Endothelial cell of umbilical vein (primary cell): ENCODE data around the gene NLGN4Y. TPM values are rescaled to one million over a fixed set of nuclear protein-coding genes. Genes with fewer than 3 reads are reported as not detected.

Experiments
- BruUV-seq: library from RNA; stranded (reverse); fragments of 400-500 nt; replicated peaks from 2 replicates; lab custom pipeline; 2021; lab: Mats Ljungman, UMichigan
- CTCF ChIA-PET: fragments of 300-600, 350-600 bp; sonication (Branson Sonifier 250); formaldehyde crosslinking; loops from one replicate; lab custom pipeline; 2021; ENCODE audit warnings: antibody characterized with exemption, inconsistent platforms; lab: Charles Lee
- POLR2A ChIA-PET: fragments of 300-600, 350-600 bp; sonication (Branson Sonifier 250); formaldehyde crosslinking; loops from one replicate; lab custom pipeline; 2021; ENCODE audit warnings: antibody characterized with exemption, inconsistent platforms; lab: Charles Lee
- DNase-seq: peaks from one replicate; pipeline ENCODE4 v3.0.0-alpha.2; 2011; ENCODE audit warnings: low read depth, low spot score
- FAIRE-seq: peaks from 2 replicates; lab custom pipeline; 2011; peaks lifted over from hg19 to GRCh38; lab: Jason Lieb, UNC
- H2AFZ ChIP-seq: 2 replicates; pipeline ENCODE4 v1.6.0; 2012; ENCODE audit warnings: low read depth, low read length, control low read depth, inconsistent platforms
- H3K27ac ChIP-seq: 2 replicates; pipeline ENCODE4 v1.5.1; 2011; ENCODE audit warnings: low read depth, mild to moderate bottlenecking, control low read depth, low read length, moderate library complexity; ENCODE audit not compliant: insufficient read depth
- H3K27me3 ChIP-seq, 2 experiments: 2 replicates each; pipeline versions ENCODE4 v1.6.0 to v1.6.1; 2011; ENCODE audit warnings: low read length in 2 of 2, mixed read lengths in 1 of 2; ENCODE audit not compliant: control insufficient read depth in 2 of 2, insufficient read depth in 2 of 2
- H3K36me3 ChIP-seq, 2 experiments: 2 replicates in 1 of 2; 3 replicates in 1 of 2; pipeline ENCODE4 v1.5.1; 2011; ENCODE audit warnings: low read length in 2 of 2, mild to moderate bottlenecking in 1 of 2, moderate library complexity in 1 of 2; ENCODE audit not compliant: control insufficient read depth in 2 of 2, insufficient read depth in 2 of 2; ENCODE audit errors: extremely low read depth in 1 of 2
- H3K4me1 ChIP-seq: 3 replicates; pipeline ENCODE4 v1.5.1; 2011; ENCODE audit warnings: mild to moderate bottlenecking, low read length; ENCODE audit not compliant: control insufficient read depth, insufficient read depth; ENCODE audit errors: extremely low read depth
- H3K4me2 ChIP-seq: 2 replicates; pipeline ENCODE4 v1.6.1; 2011; ENCODE audit warnings: low read length, control low read depth, mixed read lengths; ENCODE audit not compliant: insufficient read depth
- H3K4me3 ChIP-seq, 3 experiments: fragments of 200-600 bp in 1 of 3; sonication (generic), shearing (Covaris generic) in 1 of 3; replicated peaks in 1 of 3; 2 replicates each; pipeline ENCODE4 v1.5.1; 2011 to 2016; ENCODE audit warnings: control low read depth in 3 of 3, low read length in 3 of 3, mild to moderate bottlenecking in 2 of 3, inconsistent platforms in 1 of 3, low read depth in 1 of 3, moderate library complexity in 1 of 3; ENCODE audit not compliant: insufficient read depth in 1 of 3
- H3K79me2 ChIP-seq: 2 replicates; pipeline ENCODE4 v1.6.0; 2012; ENCODE audit warnings: low read length, inconsistent platforms; ENCODE audit not compliant: control insufficient read depth, insufficient read depth
- H3K9ac ChIP-seq: replicated peaks from 2 replicates; pipeline ENCODE3; 2011; ENCODE audit warnings: low read length, control low read depth; ENCODE audit not compliant: insufficient read depth; ENCODE audit errors: extremely low read depth
- H3K9me1 ChIP-seq: replicated peaks from 3 replicates; pipeline ENCODE4 v1.6.0; 2011; ENCODE audit warnings: mild to moderate bottlenecking, low read length; ENCODE audit not compliant: control insufficient read depth, insufficient read depth; ENCODE audit errors: extremely low read depth
- H3K9me3 ChIP-seq: replicated peaks from 2 replicates; pipeline ENCODE4 v1.5.1; 2012; ENCODE audit warnings: low read length, inconsistent platforms; ENCODE audit not compliant: control insufficient read depth, insufficient read depth
- H4K20me1 ChIP-seq: replicated peaks from 2 replicates; pipeline ENCODE3; 2011; ENCODE audit warnings: mild to moderate bottlenecking, low read length; ENCODE audit not compliant: control insufficient read depth, insufficient read depth; ENCODE audit errors: extremely low read depth
- CTCF ChIP-seq, 2 donors: IDR thresholded peaks; 1 replicate in 1 of 2; 2 replicates in 1 of 2; pipeline ENCODE4 v1.5.1; 2011; ENCODE audit warnings: low read length in 2 of 2, mild to moderate bottlenecking in 2 of 2, moderate library complexity in 2 of 2, control low read depth in 1 of 2, inconsistent platforms in 1 of 2, low read depth in 1 of 2; ENCODE audit not compliant: insufficient read depth in 1 of 2; ENCODE audit errors: extremely low read depth in 1 of 2
- EZH2 ChIP-seq: IDR thresholded peaks from 2 replicates; pipeline ENCODE4 v1.6.1; 2012; ENCODE audit warnings: borderline replicate concordance, low read depth, mild to moderate bottlenecking, moderate library complexity, low read length, inconsistent platforms; ENCODE audit not compliant: severe bottlenecking
- FOS ChIP-seq: IDR thresholded peaks from 2 replicates; pipeline ENCODE4 v1.6.1; 2011; ENCODE audit warnings: mild to moderate bottlenecking, low read length, moderate library complexity, borderline replicate concordance; ENCODE audit not compliant: insufficient read depth
- GATA2 ChIP-seq: IDR thresholded peaks from 2 replicates; pipeline ENCODE4 v1.7.0; 2011; ENCODE audit warnings: low read depth, mild to moderate bottlenecking, moderate library complexity, mixed read lengths, low read length; ENCODE audit not compliant: insufficient read length, insufficient read depth
- JUN ChIP-seq: IDR thresholded peaks from 2 replicates; pipeline ENCODE4 v1.6.1; 2011; ENCODE audit warnings: borderline replicate concordance, low read depth; ENCODE audit not compliant: insufficient read length, insufficient read depth
- MAX ChIP-seq: IDR thresholded peaks from 2 replicates; pipeline ENCODE4 v1.6.1; 2011; ENCODE audit not compliant: insufficient read depth, insufficient read length
- MYC ChIP-seq: IDR thresholded peaks from one replicate; pipeline ENCODE4 v1.6.1; 2011; ENCODE audit warnings: mild to moderate bottlenecking, low read depth, low read length
- POLR2A ChIP-seq: IDR thresholded peaks from 2 replicates; pipeline ENCODE4 v1.6.1; 2012; ENCODE audit warnings: low read depth, mild to moderate bottlenecking, control low read depth, low read length
- POLR2AphosphoS5 ChIP-seq: IDR thresholded peaks from 2 replicates; pipeline ENCODE4 v1.6.1; 2012; ENCODE audit warnings: low read depth, mild to moderate bottlenecking, control low read depth, low read length, moderate library complexity; ENCODE audit not compliant: insufficient read depth
- dilution Hi-C: fragments of 300-500 bp; cut with MboI; formaldehyde crosslinking; loops from one replicate; pipeline ENCODE4 v1.15.0; 2019; ENCODE audit warnings: low sequenced_read_pairs; ENCODE audit not compliant: extremely low pct_ligation_motif_present
- intact Hi-C: fragments of 100-400 bp; cut with micrococcal nuclease; formaldehyde crosslinking; loops from one replicate; pipeline ENCODE4 v1.10.0; 2022
- polyA plus RNA-seq, 4 experiments: library from polyadenylated mRNA; depleted of rRNA in 3 of 4; stranded (reverse) in 3 of 4; unstranded in 1 of 4; fragments of >200 nt; gene quantifications; 2 replicates each; pipeline versions ENCODE4 v1.2.1 to v1.2.3, GENCODE V29; 2011 to 2012; ENCODE audit warnings: missing spikeins in 1 of 4
- total RNA-seq: library from RNA; stranded (reverse); gene quantifications from 2 replicates; pipeline ENCODE4 v1.2.3, GENCODE V29; 2021

Gene NLGN4Y
- total and polyA plus RNA-seq, 2 donors (not counting 3 experiments of a cell fraction or from before 2014, with no cell fraction given) = 16.0 to 26.6 TPM

- intact Hi-C loops = no loop called here
- ChIA-PET CTCF (no interaction called here), POLR2A (no interaction called here)
- Histone ChIP-seq H3K9me3 (no peaks in the 10 kb centered on the region), H3K4me1 (no peaks in the 10 kb centered on the region), H3K79me2 (no peaks in the 10 kb centered on the region), H3K9ac (no peak overlapping the region), H3K27ac (no peak overlapping the region), H3K9me1 (no peaks in the 10 kb centered on the region), H3K4me3 (no peak overlapping the region), H3K36me3 (no peaks in the 10 kb centered on the region), H3K4me2 (no peak overlapping the region), H3K27me3 (no peaks in the 10 kb centered on the region), H4K20me1 (no peaks in the 10 kb centered on the region), H2AFZ (no peak overlapping the region)
- dilution Hi-C loops = no loop called here
- DNase-seq (no peak), FAIRE-seq (no peak)
- BruUV-seq = no TSS peak
- TF ChIP-seq GATA2 (no peak), EZH2 (no peak), CTCF (IDR thresholded peaks at IDR 0.05; ENCODE audit: extremely low read depth in 1 of 2, insufficient read depth in 1 of 2, low read depth in 1 of 2, low read length in 2 of 2) (no peak)
Measured at GRCh38 chrY:14778208-14778607, 253.9 kb downstream of the NLGN4Y start.

- FAIRE-seq = no peak
- no TSS peak for BruUV-seq
Measured at GRCh38 chrY:14793104-14793503, 268.8 kb downstream of the NLGN4Y start.

More at GRCh38 chrY:14793104-14793503, 268.8 kb downstream of the NLGN4Y start:
- dilution Hi-C loops = no loop called here
- no peak for DNase-seq
- intact Hi-C loops = loop anchor here (5.0 kb wide), 1 partner anchor 39 kb away; no protein-coding TSS in a partner anchor
- Histone ChIP-seq H2AFZ (no peak overlapping the region), H3K36me3 (no peaks in the 10 kb centered on the region), H3K4me2 (no peak overlapping the region), H3K9me3 (no peaks in the 10 kb centered on the region), H4K20me1 (no peaks in the 10 kb centered on the region), H3K9me1 (no peaks in the 10 kb centered on the region), H3K4me3 (no peak overlapping the region), H3K27ac (no peak overlapping the region), H3K9ac (no peak overlapping the region), H3K4me1 (peaks cover 16% of the 10 kb centered on the region), H3K79me2 (no peaks in the 10 kb centered on the region), H3K27me3 (no peaks in the 10 kb centered on the region)
- ChIA-PET POLR2A (no interaction called here), CTCF (no interaction called here)
- TF ChIP-seq POLR2A (no peak), FOS (no peak), EZH2 (no peak), MAX (no peak), GATA2 (no peak), CTCF (IDR thresholded peaks at IDR 0.05; ENCODE audit: extremely low read depth in 1 of 2, insufficient read depth in 1 of 2, low read depth in 1 of 2, low read length in 2 of 2) (no peak), JUN (no peak), POLR2AphosphoS5 (no peak), MYC (no peak)
